CD14-positive monocyte (primary cell): ENCODE data around the gene ZNF280C. TPM values are rescaled to one million over a fixed set of nuclear protein-coding genes. Genes with fewer than 3 reads are reported as not detected.

Experiments used
- DNase-seq, 3 donors: peaks; one replicate each; pipeline ENCODE4 v3.0.0-alpha.2; 2011 to 2022
- H2AFZ ChIP-seq: 2 replicates; pipeline ENCODE4 v1.6.0; 2012; ENCODE audit warnings: mild to moderate bottlenecking, low read depth, low read length, inconsistent platforms; ENCODE audit not compliant: insufficient read depth, poor library complexity, severe bottlenecking
- H3K27ac ChIP-seq, 2 donors: 1 replicate in 1 of 2; 2 replicates in 1 of 2; pipeline ENCODE4 v1.5.1; 2012 to 2013; ENCODE audit warnings: low read length in 2 of 2, control low read depth in 1 of 2, inconsistent platforms in 1 of 2, low read depth in 1 of 2, mild to moderate bottlenecking in 1 of 2
- H3K27me3 ChIP-seq, 2 donors: one replicate each; pipeline versions ENCODE4 v1.6.0 to v1.6.1; 2011 to 2013; ENCODE audit warnings: low read length in 2 of 2; ENCODE audit not compliant: control insufficient read depth in 2 of 2, insufficient read depth in 2 of 2
- H3K36me3 ChIP-seq, 2 donors: replicated peaks in 1 of 2; 1 replicate in 1 of 2; 2 replicates in 1 of 2; pipeline versions ENCODE4 v1.5.1 to v1.6.1; 2012 to 2013; ENCODE audit warnings: low read length in 2 of 2, control low read depth in 1 of 2, inconsistent platforms in 1 of 2, mild to moderate bottlenecking in 1 of 2; ENCODE audit not compliant: insufficient read depth in 2 of 2, control insufficient read depth in 1 of 2
- H3K4me1 ChIP-seq, 2 donors: 1 replicate in 1 of 2; 2 replicates in 1 of 2; pipeline versions ENCODE4 v1.5.1 to v1.6.1; 2012 to 2013; ENCODE audit warnings: low read length in 2 of 2, control low read depth in 1 of 2, inconsistent platforms in 1 of 2, mild to moderate bottlenecking in 1 of 2, moderate library complexity in 1 of 2; ENCODE audit not compliant: insufficient read depth in 2 of 2, control insufficient read depth in 1 of 2
- H3K4me2 ChIP-seq: replicated peaks from 2 replicates; pipeline ENCODE3; 2012; ENCODE audit warnings: low read length, moderate library complexity, mild to moderate bottlenecking; ENCODE audit not compliant: poor library complexity, severe bottlenecking; ENCODE audit errors: extremely low read depth
- H3K4me3 ChIP-seq, 3 experiments: fragments of 200-600 bp in 1 of 3; sonication (generic) in 1 of 3; replicated peaks in 1 of 3; 1 replicate in 2 of 3; 2 replicates in 1 of 3; pipeline ENCODE4 v1.5.1; 2011 to 2013; ENCODE audit warnings: low read length in 3 of 3, mild to moderate bottlenecking in 3 of 3, control low read depth in 2 of 3, low read depth in 2 of 3, inconsistent platforms in 1 of 3, moderate library complexity in 1 of 3
- H3K79me2 ChIP-seq: 2 replicates; pipeline ENCODE4 v1.6.0; 2012; ENCODE audit warnings: mild to moderate bottlenecking, control low read depth, inconsistent platforms, low read length, moderate library complexity; ENCODE audit not compliant: insufficient read depth
- H3K9ac ChIP-seq: 2 replicates; pipeline ENCODE4 v1.6.0; 2017; ENCODE audit warnings: low read length, mild to moderate bottlenecking; ENCODE audit not compliant: insufficient read depth, poor library complexity, severe bottlenecking
- H3K9me3 ChIP-seq, 2 donors: replicated peaks in 1 of 2; 1 replicate in 1 of 2; 2 replicates in 1 of 2; pipeline versions ENCODE4 v1.5.1 to v1.6.1; 2012 to 2013; ENCODE audit warnings: low read length in 2 of 2, control low read depth in 1 of 2; ENCODE audit not compliant: control insufficient read depth in 1 of 2, insufficient read depth in 1 of 2
- H4K20me1 ChIP-seq: 2 replicates; pipeline ENCODE4 v1.6.0; 2012; ENCODE audit warnings: mild to moderate bottlenecking, low read length, control low read depth, moderate library complexity; ENCODE audit not compliant: insufficient read depth
- H3K27ac Mint-ChIP-seq, 7 donors: one replicate each; pipeline ENCODE4 v1.8.0; 2020; ENCODE audit warnings: mild to moderate bottlenecking in 7 of 7, mixed read lengths in 7 of 7, moderate library complexity in 6 of 7, inconsistent platforms in 2 of 7
- H3K27me3 Mint-ChIP-seq, 3 donors: one replicate each; pipeline ENCODE4 v1.8.0; 2021 to 2022; ENCODE audit warnings: low read depth in 3 of 3, mild to moderate bottlenecking in 3 of 3, mixed read lengths in 3 of 3, moderate library complexity in 3 of 3, inconsistent platforms in 1 of 3
- H3K36me3 Mint-ChIP-seq, 2 donors: one replicate each; pipeline ENCODE4 v1.8.0; 2020; ENCODE audit warnings: mixed read lengths in 2 of 2, inconsistent platforms in 1 of 2, mild to moderate bottlenecking in 1 of 2
- H3K4me1 Mint-ChIP-seq: one replicate; pipeline ENCODE4 v1.8.0; 2020; ENCODE audit warnings: mild to moderate bottlenecking, mixed read lengths
- H3K4me3 Mint-ChIP-seq, 2 donors: one replicate each; pipeline ENCODE4 v1.8.0; 2020; ENCODE audit warnings: mild to moderate bottlenecking in 2 of 2, mixed read lengths in 2 of 2, moderate library complexity in 1 of 2
- H3K9me3 Mint-ChIP-seq, 7 donors: one replicate each; pipeline ENCODE4 v1.8.0; 2020 to 2022; ENCODE audit warnings: mixed read lengths in 7 of 7, mild to moderate bottlenecking in 6 of 7, moderate library complexity in 6 of 7, inconsistent platforms in 2 of 7
- CTCF ChIP-seq: fragments of 200-600 bp; IDR thresholded peaks from one replicate; pipeline ENCODE4 v1.8.0; 2022; ENCODE audit warnings: antibody characterized with exemption, mild to moderate bottlenecking
- WGBS: methylation state at CpG from one replicate; pipeline ENCODE4 v1.1.5; 2013; ENCODE audit warnings: missing lambda C conversion rate; ENCODE audit not compliant: insufficient coverage; 5-methylcytosine and 5-hydroxymethylcytosine counted together
- intact Hi-C, 2 donors: fragments of 100-400 bp; cut with micrococcal nuclease; formaldehyde crosslinking; loops; one replicate each; pipeline versions ENCODE4 v1.15.0 to v1.15.1; 2023
- polyA plus RNA-seq, 3 donors: library from polyadenylated mRNA; depleted of rRNA in 1 of 3; unstranded in 2 of 3; stranded (reverse) in 1 of 3; fragments of 300-500 nt in 2 of 3; fragments of >200 nt in 1 of 3; fragmentation: Illumina TruSeq in 2 of 3; gene quantifications; 1 replicate in 2 of 3; 2 replicates in 1 of 3; pipeline ENCODE4 v1.2.3, GENCODE V29; 2012 to 2021

ZNF280C gene
- polyA plus RNA-seq, 3 donors: 0.66 to 1.8 (median 1.3) TPM

GRCh38 chrX:130172127-130172845 lies 96.4 kb downstream of the ZNF280C start:
- Histone ChIP-seq H3K4me1 (peaks cover 44 to 52% of the 10 kb centered on the region in 2 donors), H3K4me2 (peak overlapping the region; percentile 85), H4K20me1 (no peaks in the 10 kb centered on the region), H3K79me2 (no peaks in the 10 kb centered on the region), H3K9me3 (no peaks in the 10 kb centered on the region), H2AFZ (peak overlapping the region; percentile 76), H3K27ac (peak overlapping the region in 1 of 2 donors; percentile 26), H3K9ac (peak overlapping the region; percentile 47), H3K36me3 (no peaks in the 10 kb centered on the region), H3K4me3 (peak overlapping the region; percentile 40 to 75 (median 65)), H3K27me3 (no peaks in the 10 kb centered on the region)
- H3K27ac Mint-ChIP-seq: peak overlapping the region in 3 of 7 donors; percentile 8 to 96 (median 89)
- H3K4me1 Mint-ChIP-seq: peaks cover 41% of the 10 kb centered on the region
- peaks cover 0 to 8% (median 1%) of the 10 kb centered on the region in 3 donors for H3K27me3 Mint-ChIP-seq
- TF ChIP-seq CTCF: no peak
- H3K9me3 Mint-ChIP-seq: peaks cover 0 to 10% (median 0%) of the 10 kb centered on the region in 7 donors
- H3K4me3 Mint-ChIP-seq: peak overlapping the region; percentile 80 to 90
- intact Hi-C loops: no loop called here
- no peaks in the 10 kb centered on the region for H3K36me3 Mint-ChIP-seq
- WGBS: 0% methylated on average over 13 of the region's 34 CpGs
- DNase-seq: no peak

DNA sequence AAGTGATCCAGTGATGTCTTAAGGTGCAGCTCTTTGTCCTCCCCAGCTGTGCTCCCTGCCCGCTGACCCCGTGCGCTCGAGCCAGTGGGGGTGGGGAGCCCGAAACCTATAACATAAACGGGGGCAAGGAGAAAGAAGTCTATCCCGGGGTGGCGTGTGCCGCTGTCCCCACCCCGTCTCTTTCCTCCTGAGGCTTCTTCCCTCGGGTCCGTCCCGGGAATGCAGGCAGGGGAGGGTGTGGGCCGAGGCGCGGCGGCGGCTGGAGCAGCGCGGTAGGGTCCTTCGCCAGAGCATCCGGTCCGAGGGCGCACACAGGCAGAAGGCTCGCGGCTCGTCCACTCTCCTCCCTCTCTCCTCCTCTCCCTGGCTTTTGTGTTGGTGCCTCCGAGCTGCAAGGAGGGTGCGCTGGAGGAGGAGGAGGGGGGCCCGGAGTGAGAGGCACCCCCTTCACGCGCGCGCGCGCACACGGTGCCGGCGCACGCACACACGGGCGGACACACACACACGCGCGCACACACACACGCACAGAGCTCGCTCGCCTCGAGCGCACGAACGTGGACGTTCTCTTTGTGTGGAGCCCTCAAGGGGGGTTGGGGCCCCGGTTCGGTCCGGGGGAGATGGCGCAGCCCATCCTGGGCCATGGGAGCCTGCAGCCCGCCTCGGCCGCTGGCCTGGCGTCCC lies 97.1 kb downstream of the ZNF280C start, which contains the start of gene RAB33A:
Gene RAB33A (plus strand): TSS at position 517 of the 681 bp plus-strand sequence. CDS start 101 bp downstream, at position 618.
- no peaks in the 10 kb centered on the region for H3K79me2 ChIP-seq
- 0% methylated on average over 27 of the region's 61 CpGs for WGBS
- Mint-ChIP-seq H3K27ac (peak within 1 kb of the TSS in 4 of 7 donors; percentile 38 to 96 (median 71)), H3K9me3 (peaks cover 0 to 10% (median 0%) of the 10 kb centered on the region in 7 donors), H3K4me3 (peak within 1 kb of the TSS; percentile 80 to 90), H3K27me3 (peaks cover 0 to 8% (median 1%) of the 10 kb centered on the region in 3 donors), H3K4me1 (peaks cover 46% of the 10 kb centered on the region), H3K36me3 (no peaks in the 10 kb centered on the region)
- no peaks in the 10 kb centered on the region for H3K36me3 ChIP-seq
- H4K20me1 ChIP-seq: no peaks in the 10 kb centered on the region
- peaks cover 46 to 53% of the 10 kb centered on the region in 2 donors for H3K4me1 ChIP-seq
- DNase-seq: peak in 2 of 3 donors; percentile 29
- no peaks in the 10 kb centered on the region for H3K9me3 ChIP-seq
- peak within 1 kb of the TSS; percentile 40 to 75 (median 65) for H3K4me3 ChIP-seq
- intact Hi-C loops: no loop called here
- no peaks in the 10 kb centered on the region for H3K27me3 ChIP-seq
- TF ChIP-seq CTCF: no peak
- peak within 1 kb of the TSS; percentile 47 for H3K9ac ChIP-seq
- H2AFZ ChIP-seq: peak within 1 kb of the TSS; percentile 76
- H3K27ac ChIP-seq: peak within 1 kb of the TSS in 1 of 2 donors; percentile 26
- H3K4me2 ChIP-seq: peak within 1 kb of the TSS; percentile 85
